DND-41 (cell line): ENCODE data around the gene TAOK3.

Experiments used
- ATAC-seq: fragments of 200-7000 bp; cut with Tn5 transposase; 3 replicates; pipeline ENCODE4 v1.9.1; 2021; ENCODE audit warnings: low read depth; ENCODE audit not compliant: insufficient read depth
- DNase-seq: peaks from one replicate; pipeline ENCODE4 v3.0.0-alpha.2; 2020
- H2AFZ ChIP-seq: 2 replicates; pipeline ENCODE4 v1.6.0; 2012; ENCODE audit warnings: low read depth, low read length
- H3K27ac ChIP-seq: 2 replicates; pipeline ENCODE4 v1.5.1; 2012; ENCODE audit warnings: low read length, inconsistent platforms
- H3K27me3 ChIP-seq: fragments of 200-600 bp; sonication (generic); 2 replicates; pipeline ENCODE4 v1.6.0; 2012; ENCODE audit warnings: low read length, mild to moderate bottlenecking, inconsistent platforms; ENCODE audit not compliant: insufficient read depth, poor library complexity
- H3K36me3 ChIP-seq: 2 replicates; pipeline ENCODE4 v1.5.1; 2012; ENCODE audit warnings: low read length, inconsistent platforms; ENCODE audit not compliant: insufficient read depth
- H3K4me1 ChIP-seq: 2 replicates; pipeline ENCODE4 v1.5.1; 2012; ENCODE audit warnings: mild to moderate bottlenecking, low read length; ENCODE audit not compliant: insufficient read depth
- H3K4me2 ChIP-seq: 2 replicates; pipeline ENCODE4 v1.6.0; 2012; ENCODE audit warnings: mild to moderate bottlenecking, moderate library complexity, low read length, inconsistent platforms; ENCODE audit not compliant: insufficient read depth
- H3K4me3 ChIP-seq, 2 experiments: fragments of 200-600 bp in 1 of 2; shearing (Covaris generic) in 1 of 2; 2 replicates each; pipeline ENCODE4 v1.5.1; 2012 to 2016; ENCODE audit warnings: inconsistent platforms in 2 of 2, low read length in 2 of 2, mild to moderate bottlenecking in 2 of 2, low read depth in 1 of 2, moderate library complexity in 1 of 2
- H3K79me2 ChIP-seq: 2 replicates; pipeline ENCODE4 v1.6.0; 2012; ENCODE audit warnings: low read length, inconsistent platforms; ENCODE audit not compliant: insufficient read depth
- H3K9ac ChIP-seq: 2 replicates; pipeline ENCODE4 v1.6.0; 2012; ENCODE audit warnings: low read depth, mild to moderate bottlenecking, inconsistent platforms, low read length, moderate library complexity
- H3K9me3 ChIP-seq: 2 replicates; pipeline ENCODE4 v1.5.1; 2012; ENCODE audit warnings: low read length, moderate library complexity, mild to moderate bottlenecking, inconsistent platforms; ENCODE audit not compliant: insufficient read depth, severe bottlenecking
- H4K20me1 ChIP-seq: 2 replicates; pipeline ENCODE4 v1.6.0; 2012; ENCODE audit warnings: low read length; ENCODE audit not compliant: insufficient read depth
- CTCF ChIP-seq: IDR thresholded peaks from 2 replicates; pipeline ENCODE4 v1.5.1; 2012; ENCODE audit warnings: borderline replicate concordance, low read length, moderate library complexity, mild to moderate bottlenecking; ENCODE audit not compliant: poor library complexity, severe bottlenecking; ENCODE audit errors: extremely low read depth
- EZH2 ChIP-seq: IDR thresholded peaks from 3 replicates; pipeline ENCODE4 v1.6.1; 2012; ENCODE audit warnings: borderline replicate concordance, low read depth, mild to moderate bottlenecking, moderate library complexity, low read length, inconsistent platforms; ENCODE audit not compliant: severe bottlenecking

TAOK3 gene

GRCh38 chr12:118373616-118374015 lies 909 bp upstream of the TAOK3 start:
- H2AFZ ChIP-seq = peak overlapping the region; percentile 78; the same call in 1 of the 2 replicates

GRCh38 chr12:118371321-118372282 lies 1.1 kb downstream of the TAOK3 start:
- peaks cover 44% of the 10 kb centered on the region for H3K4me1 ChIP-seq
- no peaks in the 10 kb centered on the region for H3K9me3 ChIP-seq
- no peak for TF ChIP-seq CTCF
- TF ChIP-seq EZH2 = peak; percentile 87
- H4K20me1 ChIP-seq = peaks cover 13% of the 10 kb centered on the region; the same call in 1 of the 2 replicates
- peaks cover 15% of the 10 kb centered on the region for H3K27me3 ChIP-seq
- H3K79me2 ChIP-seq = peaks cover 19% of the 10 kb centered on the region
- peak overlapping the region; percentile 59 to 96 for H3K4me3 ChIP-seq
- H3K4me2 ChIP-seq = peak overlapping the region; percentile 87
- DNase-seq = peak; percentile 18
- no peak overlapping the region; the same call in 1 of the 2 replicates for H3K27ac ChIP-seq
- peak overlapping the region; percentile 60 for H2AFZ ChIP-seq
- peak overlapping the region; percentile 62 for H3K9ac ChIP-seq
- no peaks in the 10 kb centered on the region; the same call in 1 of the 2 replicates for H3K36me3 ChIP-seq
- ATAC-seq = no peak

More at GRCh38 chr12:118373616-118374015, 909 bp upstream of the TAOK3 start:
- Histone ChIP-seq H4K20me1 (peaks cover 23% of the 10 kb centered on the region), H3K9me3 (no peaks in the 10 kb centered on the region), H3K4me2 (peak overlapping the region; percentile 87), H3K79me2 (peaks cover 40% of the 10 kb centered on the region), H3K4me3 (peak overlapping the region; percentile 74 to 96), H3K27me3 (peaks cover 15% of the 10 kb centered on the region), H3K36me3 (no peaks in the 10 kb centered on the region; the same call in 1 of the 2 replicates), H3K9ac (peak overlapping the region; percentile 70), H3K27ac (peak overlapping the region; percentile 75), H3K4me1 (peaks cover 61% of the 10 kb centered on the region)
- ATAC-seq (no peak), DNase-seq (no peak)
- TF ChIP-seq EZH2 = no peak
- TF ChIP-seq CTCF = no peak

GRCh38 chr12:118370601-118371000 lies 2.1 kb downstream of the TAOK3 start:
- Histone ChIP-seq H3K79me2 (peaks cover 15% of the 10 kb centered on the region), H3K9ac (no peak overlapping the region), H3K4me3 (no peak overlapping the region)

More at GRCh38 chr12:118370601-118371000, 2.1 kb downstream of the TAOK3 start:
- Histone ChIP-seq H3K36me3 (no peaks in the 10 kb centered on the region), H3K27ac (no peak overlapping the region), H3K4me1 (peaks cover 40% of the 10 kb centered on the region), H2AFZ (no peak overlapping the region), H4K20me1 (peaks cover 13% of the 10 kb centered on the region; the same call in 1 of the 2 replicates), H3K4me2 (peak overlapping the region; percentile 87; the same call in 1 of the 2 replicates), H3K27me3 (peaks cover 15% of the 10 kb centered on the region), H3K9me3 (no peaks in the 10 kb centered on the region)
- ATAC-seq = no peak
- TF ChIP-seq CTCF (no peak), EZH2 (no peak)
- no peak for DNase-seq
